Right renal cortex interstitium (tissue), 3 donors: Measurements from ENCODE around the gene AMIGO2. TPM values are rescaled to one million over a fixed set of nuclear protein-coding genes. Genes with fewer than 3 reads are reported as not detected.

Experiments
- DNase-seq, 3 donors: peaks; one replicate each; pipeline ENCODE4 v3.0.0-alpha.2; 2013; ENCODE audit warnings: low read depth in 3 of 3, low spot score in 2 of 3
- polyA plus RNA-seq, 3 donors: library from polyadenylated mRNA; unstranded; fragments of 120-200 nt; gene quantifications; one replicate each; pipeline ENCODE4 v1.2.1, GENCODE V29; 2013; ENCODE audit not compliant: insufficient read length in 3 of 3

The AMIGO2 gene
- polyA plus RNA-seq, 3 donors = 43.4 to 59.3 (median 48.1) TPM

DNA sequence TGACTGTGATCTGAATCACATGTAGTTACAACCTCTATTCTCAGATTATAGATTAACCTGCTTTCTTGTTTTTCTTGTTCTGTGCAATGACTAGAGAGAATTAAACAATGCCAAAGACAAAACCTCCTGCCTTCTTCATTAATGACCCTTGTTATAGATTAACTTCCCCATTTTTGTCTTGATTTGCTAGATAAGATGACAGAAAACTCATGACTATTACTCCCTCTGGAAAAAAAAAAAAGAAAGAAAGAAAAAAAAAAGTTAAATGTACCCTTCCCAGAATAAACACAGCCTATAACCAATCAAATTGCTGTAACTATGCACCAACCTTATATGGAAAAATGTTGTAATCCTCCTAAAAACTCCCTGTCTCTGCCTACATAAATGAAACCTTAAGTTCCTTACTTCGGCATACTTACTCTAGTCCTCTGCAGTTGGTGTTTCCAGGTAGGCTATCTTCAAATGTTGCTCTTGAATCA, 41.5 kb downstream of the AMIGO2 start:
- DNase-seq = peak in 2 of 3 donors; percentile 36 to 44

DNA sequence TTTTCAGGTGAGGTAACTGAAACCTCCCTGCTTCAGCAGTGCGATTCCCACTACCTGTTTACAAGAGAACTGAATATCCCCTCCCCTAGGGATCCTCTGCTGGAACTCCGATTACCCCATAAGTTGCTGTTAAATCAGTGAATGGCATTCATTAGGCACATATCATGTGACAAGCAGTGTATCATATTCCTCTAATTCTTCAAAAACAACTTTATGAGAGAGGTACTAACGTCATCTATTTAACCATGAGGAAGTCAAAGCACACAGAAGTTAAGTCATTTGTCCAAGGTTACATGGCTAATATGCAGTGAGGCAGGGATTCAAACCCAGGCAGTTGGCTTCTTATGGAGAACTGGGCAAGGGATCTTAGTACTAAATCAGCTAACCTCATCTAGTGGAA, 44.3 kb downstream of the AMIGO2 start:
- DNase-seq = no peak

DNA sequence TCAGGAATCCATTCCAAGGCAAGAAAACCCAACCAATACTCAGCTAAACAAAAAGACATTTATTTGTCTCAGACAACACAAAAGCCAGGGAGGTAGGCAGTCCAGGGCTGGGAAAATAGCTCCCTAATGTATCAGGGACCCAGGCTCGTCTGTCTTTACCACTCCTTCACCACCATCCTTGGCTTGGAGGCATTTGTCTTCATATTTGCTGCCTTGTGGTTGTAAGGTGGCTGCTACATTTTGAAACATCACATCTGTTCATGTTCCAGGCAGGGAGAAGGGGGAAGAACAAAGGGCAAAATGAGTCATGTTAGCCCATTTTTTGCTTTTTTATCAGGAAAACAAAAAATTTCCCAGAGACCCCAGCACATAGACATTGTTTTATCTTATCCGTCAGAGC, 45.1 kb downstream of the AMIGO2 start:
- DNase-seq = no peak

DNA sequence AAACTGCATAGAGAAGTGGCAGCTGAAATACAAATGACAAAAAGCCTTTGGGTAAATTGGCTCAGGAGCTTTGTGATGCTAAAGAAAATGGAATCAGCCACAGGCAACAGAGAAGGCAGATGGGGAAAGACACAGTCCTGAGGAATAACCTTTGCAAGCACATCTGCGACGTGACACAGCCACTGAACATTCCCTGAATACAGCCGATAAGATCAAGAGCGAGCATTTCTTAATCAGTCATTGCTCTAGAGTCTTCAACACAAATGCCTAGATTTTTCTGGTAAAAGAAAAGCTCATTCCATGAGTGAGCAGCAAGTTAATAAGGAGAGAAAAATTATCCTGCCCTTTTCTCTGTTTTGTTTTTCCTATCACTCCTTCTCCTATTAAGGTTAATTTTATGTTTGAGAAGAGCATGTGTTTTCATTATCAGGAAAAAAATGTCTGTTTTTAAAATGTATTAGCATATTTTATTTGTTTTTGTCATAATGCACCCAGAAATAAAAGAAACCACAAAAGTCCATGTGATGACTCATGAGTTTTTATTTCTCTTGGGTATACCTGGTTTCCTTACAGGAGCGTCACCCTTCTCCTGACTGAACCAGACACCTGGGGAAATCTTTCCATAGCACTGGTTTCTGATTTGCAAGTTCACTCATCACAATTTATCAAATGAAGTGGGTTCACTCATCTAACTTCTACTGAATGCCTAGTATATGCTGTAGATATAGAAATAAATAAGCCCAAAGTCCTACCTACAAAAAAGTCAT, 45.8 kb downstream of the AMIGO2 start:
- DNase-seq = no peak

DNA sequence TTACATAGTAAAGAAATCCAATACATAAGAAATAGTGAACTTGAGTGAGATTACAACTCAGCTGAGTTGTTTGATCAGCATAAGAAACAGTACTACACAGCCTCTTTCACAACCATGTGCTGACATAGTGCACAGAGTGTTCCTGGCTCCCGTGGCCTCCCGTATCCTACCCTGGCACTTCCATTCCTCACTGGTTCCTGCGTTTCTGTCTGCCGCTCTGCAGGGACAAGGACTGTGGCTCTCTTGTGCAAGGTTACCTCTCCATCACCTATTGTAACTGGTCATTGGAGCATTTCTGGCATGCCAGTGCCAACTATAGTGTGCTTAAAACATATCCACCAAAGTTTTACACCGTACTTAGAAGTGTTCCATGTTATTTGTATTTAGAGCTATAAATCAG, 46.7 kb downstream of the AMIGO2 start:
- DNase-seq = no peak

DNA sequence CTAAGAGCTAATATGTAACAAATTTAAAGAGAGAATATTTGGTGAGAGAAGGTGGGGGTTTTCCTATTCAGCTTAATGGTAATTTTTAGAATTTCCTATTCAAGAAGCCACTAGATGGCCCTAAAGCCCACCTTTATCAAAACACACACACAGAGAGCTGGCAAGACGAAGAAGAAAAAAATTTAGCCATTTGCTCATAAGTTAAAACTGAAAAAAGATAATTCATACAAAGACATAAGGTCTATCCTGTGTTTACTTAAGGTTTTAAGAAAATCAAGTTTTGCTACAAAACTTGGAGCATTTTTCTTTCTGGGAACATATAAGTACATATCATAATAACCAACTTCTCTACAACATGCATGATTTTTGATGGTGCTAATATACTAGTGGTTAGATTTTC, 47.1 kb downstream of the AMIGO2 start:
- DNase-seq = peak in 2 of 3 donors; percentile 19 to 36

DNA sequence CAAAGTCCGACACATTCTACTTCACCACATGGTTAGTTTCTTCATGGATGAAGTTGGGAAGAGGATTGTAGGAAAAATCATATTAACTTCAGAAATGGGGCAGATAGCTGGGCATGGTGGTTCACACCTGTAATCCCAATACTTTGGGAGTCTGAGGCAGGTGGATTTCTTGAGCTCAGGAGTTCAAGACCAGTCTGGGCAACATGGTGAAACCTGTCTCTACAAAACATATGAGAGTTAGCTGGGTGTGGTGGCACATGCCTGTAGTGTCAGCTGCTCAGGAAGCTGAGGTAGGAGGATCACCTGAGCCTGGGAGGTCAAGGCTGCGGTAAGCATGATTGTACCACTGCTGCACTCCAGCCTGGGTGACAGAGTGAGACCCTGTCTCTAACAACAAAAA, 49.9 kb downstream of the AMIGO2 start:
- no peak for DNase-seq

DNA sequence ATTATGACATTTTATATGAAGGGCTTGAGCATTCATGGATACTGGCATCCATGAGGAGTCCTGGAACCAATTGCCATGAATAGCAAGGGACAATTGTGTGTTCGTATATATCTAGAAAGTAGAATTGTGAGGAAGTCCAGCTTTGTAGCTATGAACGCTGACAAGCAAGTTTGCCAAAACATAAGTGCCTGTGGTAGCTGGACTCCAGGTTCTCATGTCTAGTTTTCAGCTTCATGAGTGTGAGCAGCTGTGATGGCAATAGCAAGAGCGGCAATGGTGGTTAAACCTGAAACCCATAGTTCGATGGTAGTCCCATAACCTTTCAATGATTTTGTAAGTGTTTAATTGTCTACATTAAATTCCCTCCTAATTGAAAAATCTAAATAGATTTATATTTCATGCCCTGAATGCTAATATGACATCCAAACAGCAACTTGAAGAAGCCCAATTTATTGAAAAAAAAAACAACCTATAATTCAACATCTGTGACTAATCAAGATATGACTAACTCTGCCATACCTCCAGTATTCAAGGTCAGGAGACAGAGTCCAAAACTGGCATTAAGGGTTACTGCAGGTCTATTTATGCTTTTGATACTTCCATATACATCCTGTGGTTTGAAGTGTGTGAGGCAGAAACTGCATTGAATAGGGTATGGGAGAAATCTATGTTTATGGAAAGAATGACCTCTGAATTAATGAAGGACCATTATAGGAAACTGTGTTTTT, 50.6 kb downstream of the AMIGO2 start:
- no peak for DNase-seq

DNA sequence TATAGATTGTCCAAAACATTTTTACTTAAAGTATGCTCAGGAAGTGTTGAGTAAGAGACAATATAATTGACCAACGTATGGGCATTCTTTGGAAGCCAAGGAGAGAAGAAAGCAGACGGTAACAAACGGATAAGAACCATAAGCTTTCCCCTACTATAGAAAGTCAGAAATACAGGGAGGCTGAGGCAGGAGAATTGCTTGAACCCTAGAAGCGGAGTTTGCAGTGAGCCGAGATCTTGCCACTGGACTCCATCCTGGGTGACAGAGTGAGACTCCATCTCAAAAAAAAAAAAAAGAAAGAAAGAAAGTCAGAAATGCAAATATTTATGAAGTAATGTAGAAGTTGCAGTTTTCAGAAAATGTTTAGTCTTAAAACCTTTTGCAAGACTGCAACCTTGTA, 51.6 kb downstream of the AMIGO2 start:
- DNase-seq = no peak

Other genes starting within 250 kb of the AMIGO2 start
- 1 to 10 TPM; 3.4 to 3.8 (median 3.7) TPM for gene PCED1B, start 338 bp downstream of the AMIGO2 start, polyA plus RNA-seq